AG04449 (cell line): Measurements from ENCODE around the gene MRPS6.

Source experiments
- CTCF ChIA-PET: fragments of 350-600 bp; formaldehyde crosslinking; extraction: SDS; loops from one replicate; lab custom pipeline; 2021; ENCODE audit warnings: antibody characterized with exemption; lab: Yijun Ruan, JAX
- POLR2A ChIA-PET: fragments of 400-600, 350-600 bp; formaldehyde crosslinking; extraction: SDS; loops from one replicate; lab custom pipeline; 2020; ENCODE audit warnings: antibody characterized with exemption, inconsistent platforms; lab: Yijun Ruan, JAX
- DNase-seq: peaks from one replicate; pipeline ENCODE4 v3.0.0-alpha.2; 2010; ENCODE audit warnings: low read depth, low spot score
- H3K4me3 ChIP-seq: 2 replicates; pipeline ENCODE4 v1.5.1; 2011; ENCODE audit warnings: low read depth, mild to moderate bottlenecking, control low read depth, low read length
- CTCF ChIP-seq: IDR thresholded peaks from one replicate; pipeline ENCODE4 v1.5.1; 2011; ENCODE audit warnings: mild to moderate bottlenecking, moderate library complexity, low read length, control low read depth, inconsistent platforms; ENCODE audit not compliant: insufficient read depth; ENCODE audit errors: missing control alignments

Gene MRPS6

GRCh38 chr21:34100337-34100736 lies 27.0 kb downstream of the MRPS6 start:
- DNase-seq: no peak
- no peak overlapping the region for H3K4me3 ChIP-seq
- ChIA-PET CTCF (interaction anchor here (0.6 to 7.3 kb wide), 8 partner anchors 8 to 1726 kb away, joined by 3 to 36 read pairs (median 3); no protein-coding TSS in a partner anchor), POLR2A (interaction anchor here (0.7 kb wide), 1 partner anchor 124 kb away, joined by 3 read pairs; no protein-coding TSS in a partner anchor)
- TF ChIP-seq CTCF: no peak

GRCh38 chr21:34100790-34101189 lies 27.4 kb downstream of the MRPS6 start:
- ChIA-PET POLR2A (no interaction called here), CTCF (interaction anchor here (1.2 to 7.3 kb wide), 4 partner anchors 8 to 249 kb away, joined by 3 to 36 read pairs (median 5); no protein-coding TSS in a partner anchor)
- no peak for TF ChIP-seq CTCF
- H3K4me3 ChIP-seq: no peak overlapping the region
- no peak for DNase-seq

- no peak for TF ChIP-seq CTCF
- DNase-seq: no peak
- POLR2A ChIA-PET: interaction anchor here (0.6 kb wide), 1 partner anchor 181 kb away, joined by 4 read pairs; no protein-coding TSS in a partner anchor
- CTCF ChIA-PET: interaction anchor here (0.6 to 7.3 kb wide), 4 partner anchors 13 to 182 kb away, joined by 3 to 36 read pairs (median 7); no protein-coding TSS in a partner anchor
- H3K4me3 ChIP-seq: no peak overlapping the region
Measured at GRCh38 chr21:34105947-34106541, 32.7 kb downstream of the MRPS6 start.

- no peak for TF ChIP-seq CTCF
- H3K4me3 ChIP-seq: no peak overlapping the region
- CTCF ChIA-PET: interaction anchor here (0.7 to 2.5 kb wide), 5 partner anchors 15 to 183 kb away, joined by 3 to 11 read pairs (median 4); no protein-coding TSS in a partner anchor
- DNase-seq: no peak
- POLR2A ChIA-PET: no interaction called here
Measured at GRCh38 chr21:34107606-34108005, 34.2 kb downstream of the MRPS6 start.

GRCh38 chr21:34109075-34109474 lies 35.7 kb downstream of the MRPS6 start:
- H3K4me3 ChIP-seq: no peak overlapping the region
- no peak for DNase-seq
- POLR2A ChIA-PET: no interaction called here
- CTCF ChIA-PET: interaction anchor here (0.6 to 2.5 kb wide), 2 partner anchors 12 to 19 kb away, joined by 3 to 6 read pairs; no protein-coding TSS in a partner anchor
- no peak for TF ChIP-seq CTCF

- H3K4me3 ChIP-seq: no peak overlapping the region
- DNase-seq: no peak
- POLR2A ChIA-PET: no interaction called here
- no peak for TF ChIP-seq CTCF
- CTCF ChIA-PET: interaction anchor here (0.9 kb wide), 1 partner anchor 187 kb away, joined by 4 read pairs; no protein-coding TSS in a partner anchor
Measured at GRCh38 chr21:34110594-34111202, 37.3 kb downstream of the MRPS6 start.
